HepG2 (cell line): ENCODE results near the gene RRP36. TPM values are rescaled to one million over a fixed set of nuclear protein-coding genes. Genes with fewer than 3 reads are reported as not detected.

ENCODE experiments used
- ARNTL ChIP-seq: sonication (generic); formaldehyde crosslinking; IDR thresholded peaks from 2 replicates; pipeline ENCODE4 v1.4.0; 2020; ENCODE audit warnings: mild to moderate bottlenecking, missing genetic modification reagents
- ATF4 ChIP-seq, 2 experiments: fragments of 450-650 bp in 1 of 2; sonication (generic) in 1 of 2; formaldehyde crosslinking; IDR thresholded peaks; 2 replicates each; pipeline versions ENCODE4 v1.5.0 to v1.8.0; 2020 to 2022; ENCODE audit warnings: mild to moderate bottlenecking in 1 of 2, missing genetic modification reagents in 1 of 2
- CHD4 ChIP-seq: fragments of 200-600 bp; sonication (generic); IDR thresholded peaks from 2 replicates; pipeline ENCODE4 v1.7.0; 2017; ENCODE audit warnings: mild to moderate bottlenecking, low read length, borderline replicate concordance
- CSRNP1 ChIP-seq: sonication (generic); formaldehyde crosslinking; IDR thresholded peaks from 2 replicates; pipeline ENCODE4 v1.8.1; 2023; ENCODE audit warnings: mild to moderate bottlenecking, missing genetic modification reagents
- FOXA3 ChIP-seq: IDR thresholded peaks from 2 replicates; pipeline ENCODE4 v1.6.1; 2016; ENCODE audit warnings: missing genetic modification reagents, missing compliant biosample characterization
- FOXM1 ChIP-seq: sonication (generic); formaldehyde crosslinking; IDR thresholded peaks from 2 replicates; pipeline ENCODE4 v1.5.0; 2020; ENCODE audit warnings: missing genetic modification reagents
- GZF1 ChIP-seq: sonication (generic); formaldehyde crosslinking; IDR thresholded peaks from 2 replicates; pipeline ENCODE4 v1.5.1; 2020; ENCODE audit warnings: mild to moderate bottlenecking, missing genetic modification reagents
- HNRNPH1 ChIP-seq: fragments of 200-400 bp; formaldehyde crosslinking; optimal IDR thresholded peaks from 2 replicates; pipeline ENCODE3; 2017; ENCODE audit warnings: mild to moderate bottlenecking, low read depth, low read length
- MYNN ChIP-seq: sonication (generic); formaldehyde crosslinking; IDR thresholded peaks from 2 replicates; pipeline ENCODE4 v1.4.0; 2020; ENCODE audit warnings: mild to moderate bottlenecking, low read depth, missing genetic modification reagents
- NAIF1 ChIP-seq: sonication (generic); formaldehyde crosslinking; IDR thresholded peaks from 2 replicates; pipeline ENCODE4 v1.5.0; 2020; ENCODE audit warnings: mild to moderate bottlenecking, missing genetic modification reagents, borderline replicate concordance
- NFYB ChIP-seq: sonication (generic); formaldehyde crosslinking; IDR thresholded peaks from 2 replicates; pipeline ENCODE4 v1.4.0; 2020; ENCODE audit warnings: missing genetic modification reagents
- PATZ1 ChIP-seq: sonication (generic); formaldehyde crosslinking; IDR thresholded peaks from 2 replicates; pipeline ENCODE4 v1.4.0; 2020; ENCODE audit warnings: missing genetic modification reagents
- SKI ChIP-seq: fragments of 450-650 bp; IDR thresholded peaks from one replicate; pipeline ENCODE4 v1.6.1; 2018; ENCODE audit warnings: mild to moderate bottlenecking; ENCODE audit not compliant: partially characterized antibody
- ZNF280B ChIP-seq: sonication (generic); formaldehyde crosslinking; IDR thresholded peaks from 2 replicates; pipeline ENCODE4 v1.5.0; 2020; ENCODE audit warnings: missing genetic modification reagents, mild to moderate bottlenecking, borderline replicate concordance
- ZNF512 ChIP-seq: sonication (generic); formaldehyde crosslinking; IDR thresholded peaks from 2 replicates; pipeline ENCODE4 v1.4.0; 2020; ENCODE audit warnings: mild to moderate bottlenecking, missing genetic modification reagents
- ZNF558 ChIP-seq: sonication (generic); formaldehyde crosslinking; IDR thresholded peaks from 2 replicates; pipeline ENCODE4 v1.9.0; 2022; ENCODE audit warnings: mild to moderate bottlenecking, missing genetic modification reagents, borderline replicate concordance
- ZNF770 ChIP-seq: sonication (generic); formaldehyde crosslinking; IDR thresholded peaks from 2 replicates; pipeline ENCODE4 v1.5.0; 2020; ENCODE audit warnings: mild to moderate bottlenecking, missing genetic modification reagents
- polyA plus RNA-seq, 8 experiments: library from polyadenylated mRNA; depleted of rRNA in 3 of 8; stranded (reverse) in 7 of 8; unstranded in 1 of 8; fragments of >200 nt; fragmentation: Illumina TruSeq in 4 of 8; extraction: Trizol in 4 of 8; gene quantifications; 2 replicates each; pipeline versions ENCODE4 v1.2.1 to v1.2.3, GENCODE V29; 2011 to 2016; ENCODE audit warnings: low read depth in 4 of 8, missing spikeins in 1 of 8, mixed read lengths in 1 of 8; ENCODE audit not compliant: insufficient read depth in 1 of 8
- total RNA-seq, 5 experiments: library from RNA; depleted of rRNA; stranded (reverse); fragments of >200 nt; fragmentation: Illumina TruSeq; extraction: Trizol; gene quantifications; 2 replicates each; pipeline ENCODE4 v1.2.3, GENCODE V29; 2016; ENCODE audit warnings: low read depth in 1 of 5

Gene RRP36
- total and polyA plus RNA-seq, 2 of the 13 experiments (the other 11 are each of a cell fraction or from before 2014, with no cell fraction given): 29.5 to 144 TPM

GRCh38 chr6:43053545-43054205, 32.3 kb downstream of the RRP36 start, which contains the start of gene CUL7 (continued):
- TF ChIP-seq ZNF770 (CRISPR knock-in tag) (peak; percentile 72), NAIF1 (CRISPR knock-in tag) (peak; percentile 74; the same call in 1 of the 2 replicates), ARNTL (peak; percentile 85), NFYB (CRISPR knock-in tag) (peak; percentile 57; the same call in 1 of the 2 replicates), GZF1 (CRISPR knock-in tag) (no peak; the same call in 1 of the 2 replicates), PATZ1 (CRISPR knock-in tag) (peak; percentile 91), ATF4 (CRISPR knock-in tag; IDR thresholded peaks at IDR 0.05) (no peak), CSRNP1 (CRISPR knock-in tag) (peak; percentile 97), ZNF512 (CRISPR knock-in tag) (no peak), SKI (peak; percentile 70), MYNN (CRISPR knock-in tag) (peak; percentile 92; the same call in 1 of the 2 replicates), CHD4 (no peak), ZNF558 (CRISPR knock-in tag) (no peak), FOXA3 (CRISPR knock-in tag) (peak; percentile 74), FOXM1 (CRISPR knock-in tag) (no peak), ZNF280B (peak; percentile 97), HNRNPH1 (peak; percentile 76)
